DND-41 (cell line): Measurements from ENCODE around the gene DAZAP1.

ENCODE experiments used
- ATAC-seq: fragments of 200-7000 bp; cut with Tn5 transposase; 3 replicates; pipeline ENCODE4 v1.9.1; 2021; ENCODE audit warnings: low read depth; ENCODE audit not compliant: insufficient read depth
- DNase-seq: peaks from one replicate; pipeline ENCODE4 v3.0.0-alpha.2; 2020
- H2AFZ ChIP-seq: 2 replicates; pipeline ENCODE4 v1.6.0; 2012; ENCODE audit warnings: low read depth, low read length
- H3K27ac ChIP-seq: 2 replicates; pipeline ENCODE4 v1.5.1; 2012; ENCODE audit warnings: low read length, inconsistent platforms
- H3K27me3 ChIP-seq: fragments of 200-600 bp; sonication (generic); 2 replicates; pipeline ENCODE4 v1.6.0; 2012; ENCODE audit warnings: low read length, mild to moderate bottlenecking, inconsistent platforms; ENCODE audit not compliant: insufficient read depth, poor library complexity
- H3K36me3 ChIP-seq: 2 replicates; pipeline ENCODE4 v1.5.1; 2012; ENCODE audit warnings: low read length, inconsistent platforms; ENCODE audit not compliant: insufficient read depth
- H3K4me1 ChIP-seq: 2 replicates; pipeline ENCODE4 v1.5.1; 2012; ENCODE audit warnings: mild to moderate bottlenecking, low read length; ENCODE audit not compliant: insufficient read depth
- H3K4me2 ChIP-seq: 2 replicates; pipeline ENCODE4 v1.6.0; 2012; ENCODE audit warnings: mild to moderate bottlenecking, moderate library complexity, low read length, inconsistent platforms; ENCODE audit not compliant: insufficient read depth
- H3K4me3 ChIP-seq, 2 experiments: fragments of 200-600 bp in 1 of 2; shearing (Covaris generic) in 1 of 2; 2 replicates each; pipeline ENCODE4 v1.5.1; 2012 to 2016; ENCODE audit warnings: inconsistent platforms in 2 of 2, low read length in 2 of 2, mild to moderate bottlenecking in 2 of 2, low read depth in 1 of 2, moderate library complexity in 1 of 2
- H3K79me2 ChIP-seq: 2 replicates; pipeline ENCODE4 v1.6.0; 2012; ENCODE audit warnings: low read length, inconsistent platforms; ENCODE audit not compliant: insufficient read depth
- H3K9ac ChIP-seq: 2 replicates; pipeline ENCODE4 v1.6.0; 2012; ENCODE audit warnings: low read depth, mild to moderate bottlenecking, inconsistent platforms, low read length, moderate library complexity
- H3K9me3 ChIP-seq: 2 replicates; pipeline ENCODE4 v1.5.1; 2012; ENCODE audit warnings: low read length, moderate library complexity, mild to moderate bottlenecking, inconsistent platforms; ENCODE audit not compliant: insufficient read depth, severe bottlenecking
- H4K20me1 ChIP-seq: 2 replicates; pipeline ENCODE4 v1.6.0; 2012; ENCODE audit warnings: low read length; ENCODE audit not compliant: insufficient read depth
- CTCF ChIP-seq: IDR thresholded peaks from 2 replicates; pipeline ENCODE4 v1.5.1; 2012; ENCODE audit warnings: borderline replicate concordance, low read length, moderate library complexity, mild to moderate bottlenecking; ENCODE audit not compliant: poor library complexity, severe bottlenecking; ENCODE audit errors: extremely low read depth
- EZH2 ChIP-seq: IDR thresholded peaks from 3 replicates; pipeline ENCODE4 v1.6.1; 2012; ENCODE audit warnings: borderline replicate concordance, low read depth, mild to moderate bottlenecking, moderate library complexity, low read length, inconsistent platforms; ENCODE audit not compliant: severe bottlenecking

DAZAP1 gene

GRCh38 chr19:1384478-1385110 lies 22.8 kb upstream of the DAZAP1 start:
- no peak for TF ChIP-seq EZH2
- no peak for TF ChIP-seq CTCF
- peak overlapping the region; percentile 79 for H3K4me2 ChIP-seq
- DNase-seq, result no peak
- H3K79me2 ChIP-seq, result peaks cover 47% of the 10 kb centered on the region
- H3K4me1 ChIP-seq, result peaks cover 25% of the 10 kb centered on the region
- ATAC-seq, result no peak
- peaks cover 31% of the 10 kb centered on the region for H3K36me3 ChIP-seq
- peak overlapping the region; percentile 96 for H3K27ac ChIP-seq
- H2AFZ ChIP-seq, result peak overlapping the region; percentile 90; the same call in 1 of the 2 replicates
- H3K9ac ChIP-seq, result peak overlapping the region; percentile 93
- H3K9me3 ChIP-seq, result no peaks in the 10 kb centered on the region
- peak overlapping the region; percentile 97 to 98 for H3K4me3 ChIP-seq
- no peaks in the 10 kb centered on the region for H3K27me3 ChIP-seq
- peaks cover 13% of the 10 kb centered on the region for H4K20me1 ChIP-seq

DNA sequence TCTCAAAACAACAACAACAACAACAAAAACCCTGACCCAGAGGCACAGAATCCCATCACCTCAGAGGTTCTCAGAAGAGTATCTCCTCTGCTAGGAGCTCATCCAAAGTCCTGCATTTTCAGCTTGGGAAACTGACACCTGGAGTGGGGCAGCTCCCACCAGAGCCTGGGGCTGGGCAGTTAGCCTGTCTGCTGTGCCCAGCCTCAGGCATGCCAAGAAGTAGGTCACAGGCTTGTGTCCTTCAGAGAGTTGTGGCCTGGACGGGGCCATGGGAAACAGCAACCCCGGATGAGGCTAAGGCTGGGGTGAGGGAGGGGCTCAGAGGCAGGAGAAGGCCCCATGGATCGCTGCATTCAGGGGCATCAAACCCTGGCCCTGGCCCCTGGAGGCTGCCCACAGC lies 21.6 kb upstream of the DAZAP1 start:
- Histone ChIP-seq H3K9ac (peak overlapping the region; percentile 2; the same call in 1 of the 2 replicates), H3K79me2 (peaks cover 47% of the 10 kb centered on the region), H3K4me1 (peaks cover 25% of the 10 kb centered on the region), H3K4me3 (no peak overlapping the region), H3K36me3 (peaks cover 40% of the 10 kb centered on the region), H4K20me1 (peaks cover 13% of the 10 kb centered on the region), H3K27me3 (no peaks in the 10 kb centered on the region), H3K4me2 (peak overlapping the region; percentile 79; the same call in 1 of the 2 replicates), H3K9me3 (no peaks in the 10 kb centered on the region), H2AFZ (no peak overlapping the region), H3K27ac (no peak overlapping the region)
- no peak for TF ChIP-seq EZH2
- no peak for TF ChIP-seq CTCF
- no peak for ATAC-seq
- DNase-seq, result no peak

DNA sequence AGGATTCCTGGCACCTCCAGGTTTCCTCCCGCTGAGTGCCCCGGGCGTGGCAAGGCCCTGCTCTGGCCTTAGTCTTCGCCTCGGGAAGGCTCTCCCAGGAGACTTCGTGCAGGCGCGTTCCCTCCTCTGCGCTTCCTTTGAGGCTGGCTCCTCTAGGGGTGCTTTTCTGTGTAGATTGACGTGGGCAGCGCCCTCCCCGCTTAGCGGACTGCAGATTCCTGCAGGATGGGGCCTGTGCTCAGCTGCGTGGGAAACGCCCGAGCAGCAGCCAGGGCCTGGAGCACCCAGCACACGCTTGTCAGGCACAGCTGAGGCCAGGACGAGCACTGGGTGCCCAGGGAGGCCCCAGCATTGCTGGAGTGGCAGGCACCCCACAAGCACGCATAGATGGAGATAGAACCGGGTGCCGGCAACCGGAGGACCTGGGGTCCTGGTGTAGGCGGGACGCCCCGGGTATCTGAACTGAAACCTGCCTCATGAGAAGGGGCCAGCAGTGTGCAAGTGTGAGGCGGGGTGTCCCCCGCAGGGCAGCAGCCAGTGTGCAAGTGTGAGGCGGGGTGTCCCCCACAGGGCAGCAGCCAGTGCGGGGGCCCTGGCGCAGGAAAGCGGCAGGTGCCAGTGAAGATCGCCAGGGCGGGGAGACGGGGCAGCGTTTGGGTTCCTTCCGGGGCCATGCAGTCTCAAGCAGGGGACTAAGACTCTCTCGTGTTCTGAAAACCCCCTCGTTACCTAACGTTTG lies 20.3 kb upstream of the DAZAP1 start:
- Histone ChIP-seq H3K79me2 (peaks cover 47% of the 10 kb centered on the region), H3K4me2 (no peak overlapping the region), H3K4me1 (peaks cover 25% of the 10 kb centered on the region), H3K27ac (no peak overlapping the region), H4K20me1 (peaks cover 17% of the 10 kb centered on the region), H3K9ac (peak overlapping the region; percentile 10; the same call in 1 of the 2 replicates), H3K4me3 (no peak overlapping the region), H3K27me3 (no peaks in the 10 kb centered on the region), H3K9me3 (no peaks in the 10 kb centered on the region), H3K36me3 (peaks cover 49% of the 10 kb centered on the region), H2AFZ (no peak overlapping the region)
- no peak for TF ChIP-seq EZH2
- no peak for ATAC-seq
- DNase-seq, result no peak
